NCI-H2107 (cell line): ENCODE data around the gene CDK17.
"Not testable (repeated sequence)": the region's sequence is repeated elsewhere in the genome, so short reads cannot be mapped to it uniquely, and the experiment has no call there.

Experiments used
- DNase-seq: peaks from one replicate; lab custom pipeline; 2025; lab: John Stamatoyannopoulos, UW

The CDK17 gene

GRCh38 chr12:96399919-96400630 lies at the start of gene CDK17:
CDK17 (minus strand) TSS chr12:96400439; CDS start chr12:96334836, 65,603 bp downstream.
- peak; percentile 89 for DNase-seq

GRCh38 chr12:96448300-96448699 lies 48.1 kb upstream of the CDK17 start:
- DNase-seq, result no peak

GRCh38 chr12:96447256-96447655 lies 47.0 kb upstream of the CDK17 start:
- no peak for DNase-seq

GRCh38 chr12:96445691-96446583 lies 45.7 kb upstream of the CDK17 start:
- no peak for DNase-seq

- no peak for DNase-seq
These were observed 44.2 kb upstream of the CDK17 start for GRCh38 chr12:96444399-96444798.

GRCh38 chr12:96442906-96443305 lies 42.7 kb upstream of the CDK17 start:
- no peak for DNase-seq

GRCh38 chr12:96441816-96442215 lies 41.6 kb upstream of the CDK17 start:
- DNase-seq, result no peak

- no peak for DNase-seq
These were observed 38.1 kb upstream of the CDK17 start for GRCh38 chr12:96438330-96438729.

- DNase-seq, result no peak
These were observed 36.9 kb upstream of the CDK17 start for GRCh38 chr12:96437171-96437445.

GRCh38 chr12:96436366-96437170 lies 36.3 kb upstream of the CDK17 start:
- DNase-seq, result no peak

- no peak for DNase-seq
These were observed 33.9 kb upstream of the CDK17 start for GRCh38 chr12:96434107-96434506.

- not testable (repeated sequence) for DNase-seq
These were observed 32.5 kb upstream of the CDK17 start for GRCh38 chr12:96432496-96433321.

- DNase-seq, result no peak
These were observed 30.8 kb upstream of the CDK17 start for GRCh38 chr12:96431067-96431466.

- no peak for DNase-seq
These were observed 27.1 kb upstream of the CDK17 start for GRCh38 chr12:96427269-96427729.

- DNase-seq, result no peak
These were observed 25.7 kb upstream of the CDK17 start for GRCh38 chr12:96425951-96426350.

GRCh38 chr12:96425321-96425720 lies 25.1 kb upstream of the CDK17 start:
- no peak for DNase-seq

GRCh38 chr12:96424601-96425000 lies 24.4 kb upstream of the CDK17 start:
- no peak for DNase-seq

GRCh38 chr12:96422192-96422591 lies 22.0 kb upstream of the CDK17 start:
- DNase-seq, result no peak

- no peak for DNase-seq
These were observed 20.8 kb upstream of the CDK17 start for GRCh38 chr12:96421014-96421413.

GRCh38 chr12:96420277-96420835 lies 20.1 kb upstream of the CDK17 start:
- no peak for DNase-seq

- no peak for DNase-seq
These were observed 19.5 kb upstream of the CDK17 start for GRCh38 chr12:96419576-96420276.
